ENCODE measurements around the gene FRMD5. TPM values are rescaled to one million over a fixed set of nuclear protein-coding genes. Genes with fewer than 3 reads are reported as not detected.

Gene FRMD5
- total RNA-seq, 1 experiment from 2014 or later: 17.4 TPM

GRCh38 chr15:43927203-43927602 lies 267.9 kb downstream of the FRMD5 start:
- ChIA-PET POLR2A (no interaction called here), CTCF (no interaction called here)
- BruUV-seq (replicated peaks): no TSS peak
- TF ChIP-seq, protein P1, sequence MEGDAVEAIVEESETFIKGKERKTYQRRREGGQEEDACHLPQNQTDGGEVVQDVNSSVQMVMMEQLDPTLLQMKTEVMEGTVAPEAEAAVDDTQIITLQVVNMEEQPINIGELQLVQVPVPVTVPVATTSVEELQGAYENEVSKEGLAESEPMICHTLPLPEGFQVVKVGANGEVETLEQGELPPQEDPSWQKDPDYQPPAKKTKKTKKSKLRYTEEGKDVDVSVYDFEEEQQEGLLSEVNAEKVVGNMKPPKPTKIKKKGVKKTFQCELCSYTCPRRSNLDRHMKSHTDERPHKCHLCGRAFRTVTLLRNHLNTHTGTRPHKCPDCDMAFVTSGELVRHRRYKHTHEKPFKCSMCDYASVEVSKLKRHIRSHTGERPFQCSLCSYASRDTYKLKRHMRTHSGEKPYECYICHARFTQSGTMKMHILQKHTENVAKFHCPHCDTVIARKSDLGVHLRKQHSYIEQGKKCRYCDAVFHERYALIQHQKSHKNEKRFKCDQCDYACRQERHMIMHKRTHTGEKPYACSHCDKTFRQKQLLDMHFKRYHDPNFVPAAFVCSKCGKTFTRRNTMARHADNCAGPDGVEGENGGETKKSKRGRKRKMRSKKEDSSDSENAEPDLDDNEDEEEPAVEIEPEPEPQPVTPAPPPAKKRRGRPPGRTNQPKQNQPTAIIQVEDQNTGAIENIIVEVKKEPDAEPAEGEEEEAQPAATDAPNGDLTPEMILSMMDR (IDR thresholded peaks at IDR 0.05; ENCODE audit: insufficient read depth in 1 of 2, low read depth in 1 of 2, low read length in 1 of 2, severe bottlenecking in 1 of 2, unreplicated experiment in 1 of 2): no peak
- H3K27ac Mint-ChIP-seq (ENCODE audit: unreplicated experiment): no peak overlapping the region
- Histone ChIP-seq H3K4me1 (no peaks in the 10 kb centered on the region), H3K36me3 (ENCODE audit: control insufficient read depth, insufficient read depth, low read length) (no peaks in the 10 kb centered on the region), H3K4me3 (ENCODE audit: low read depth, low read length) (no peak overlapping the region), H3K27me3 (replicated peaks; ENCODE audit: control insufficient read depth, insufficient read depth, low read length) (no peaks in the 10 kb centered on the region), H3K9me3 (no peaks in the 10 kb centered on the region)
- H3K9me3 Mint-ChIP-seq (ENCODE audit: unreplicated experiment): no peaks in the 10 kb centered on the region
- no peaks in the 10 kb centered on the region for H3K27me3 Mint-ChIP-seq (ENCODE audit: insufficient read depth, unreplicated experiment)
- peaks cover 12% of the 10 kb centered on the region for H3K36me3 Mint-ChIP-seq (ENCODE audit: insufficient read depth, unreplicated experiment)
- peaks cover 18% of the 10 kb centered on the region for H3K4me1 Mint-ChIP-seq (ENCODE audit: low read depth, unreplicated experiment)
- H3K4me3 Mint-ChIP-seq (ENCODE audit: unreplicated experiment): no peak overlapping the region
- intact Hi-C loops (cut with micrococcal nuclease; ENCODE audit: unreplicated experiment): no loop called here
- DNase-seq: no peak

- no TSS peak for BruUV-seq (replicated peaks)
- intact Hi-C loops (cut with micrococcal nuclease; ENCODE audit: unreplicated experiment): no loop called here
- no peak overlapping the region for H3K27ac Mint-ChIP-seq (ENCODE audit: unreplicated experiment)
- no peak for DNase-seq
- TF ChIP-seq, protein P1 (IDR thresholded peaks at IDR 0.05; ENCODE audit: insufficient read depth in 1 of 2, low read depth in 1 of 2, low read length in 1 of 2, severe bottlenecking in 1 of 2, unreplicated experiment in 1 of 2): no peak
- ChIA-PET CTCF (no interaction called here), POLR2A (no interaction called here)
- no peaks in the 10 kb centered on the region for H3K9me3 Mint-ChIP-seq (ENCODE audit: unreplicated experiment)
- Histone ChIP-seq H3K4me3 (ENCODE audit: low read depth, low read length) (no peak overlapping the region), H3K9me3 (no peaks in the 10 kb centered on the region), H3K36me3 (ENCODE audit: control insufficient read depth, insufficient read depth, low read length) (no peaks in the 10 kb centered on the region), H3K4me1 (no peaks in the 10 kb centered on the region), H3K27me3 (replicated peaks; ENCODE audit: control insufficient read depth, insufficient read depth, low read length) (no peaks in the 10 kb centered on the region)
- peaks cover 16% of the 10 kb centered on the region for H3K36me3 Mint-ChIP-seq (ENCODE audit: insufficient read depth, unreplicated experiment)
- H3K4me3 Mint-ChIP-seq (ENCODE audit: unreplicated experiment): no peak overlapping the region
- H3K27me3 Mint-ChIP-seq (ENCODE audit: insufficient read depth, unreplicated experiment): no peaks in the 10 kb centered on the region
- peaks cover 20% of the 10 kb centered on the region for H3K4me1 Mint-ChIP-seq (ENCODE audit: low read depth, unreplicated experiment)
Measured at GRCh38 chr15:43923553-43923952, 271.5 kb downstream of the FRMD5 start.

DNA sequence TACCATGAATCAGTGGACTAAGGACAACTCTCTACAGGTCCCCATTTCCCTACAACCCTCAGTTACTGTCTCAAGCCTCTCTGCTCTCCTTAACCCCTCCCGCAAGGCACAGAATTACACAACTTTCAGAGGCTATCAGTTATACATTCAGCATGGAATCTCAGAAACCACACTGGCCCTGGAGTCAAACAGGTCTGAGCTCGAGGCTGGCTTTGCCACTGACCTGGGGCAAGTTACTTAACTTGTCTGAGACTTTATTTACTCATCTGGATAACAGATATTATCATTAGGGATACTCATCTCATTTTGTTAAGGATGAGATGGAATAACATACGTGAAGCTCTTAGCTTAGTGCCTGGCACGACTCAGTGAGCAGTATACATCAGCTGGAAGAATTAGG lies 273.1 kb downstream of the FRMD5 start:
- ChIA-PET POLR2A (no interaction called here), CTCF (no interaction called here)
- no peak for DNase-seq
- no peak overlapping the region for H3K27ac Mint-ChIP-seq (ENCODE audit: unreplicated experiment)
- H3K9me3 Mint-ChIP-seq (ENCODE audit: unreplicated experiment): no peaks in the 10 kb centered on the region
- no TSS peak for BruUV-seq (replicated peaks)
- no peaks in the 10 kb centered on the region for H3K27me3 Mint-ChIP-seq (ENCODE audit: insufficient read depth, unreplicated experiment)
- H3K4me3 Mint-ChIP-seq (ENCODE audit: unreplicated experiment): no peak overlapping the region
- intact Hi-C loops (cut with micrococcal nuclease; ENCODE audit: unreplicated experiment): no loop called here
- Histone ChIP-seq H3K4me3 (ENCODE audit: low read depth, low read length) (no peak overlapping the region), H3K4me1 (no peaks in the 10 kb centered on the region), H3K27me3 (replicated peaks; ENCODE audit: control insufficient read depth, insufficient read depth, low read length) (no peaks in the 10 kb centered on the region), H3K36me3 (ENCODE audit: control insufficient read depth, insufficient read depth, low read length) (no peaks in the 10 kb centered on the region), H3K9me3 (no peaks in the 10 kb centered on the region)
- H3K36me3 Mint-ChIP-seq (ENCODE audit: insufficient read depth, unreplicated experiment): peaks cover 14% of the 10 kb centered on the region
- peaks cover 17% of the 10 kb centered on the region for H3K4me1 Mint-ChIP-seq (ENCODE audit: low read depth, unreplicated experiment)
- TF ChIP-seq, protein P1 (IDR thresholded peaks at IDR 0.05; ENCODE audit: insufficient read depth in 1 of 2, low read depth in 1 of 2, low read length in 1 of 2, severe bottlenecking in 1 of 2, unreplicated experiment in 1 of 2): no peak
